ENCODE results near the gene ARHGEF12.

ARHGEF12 gene

DNA sequence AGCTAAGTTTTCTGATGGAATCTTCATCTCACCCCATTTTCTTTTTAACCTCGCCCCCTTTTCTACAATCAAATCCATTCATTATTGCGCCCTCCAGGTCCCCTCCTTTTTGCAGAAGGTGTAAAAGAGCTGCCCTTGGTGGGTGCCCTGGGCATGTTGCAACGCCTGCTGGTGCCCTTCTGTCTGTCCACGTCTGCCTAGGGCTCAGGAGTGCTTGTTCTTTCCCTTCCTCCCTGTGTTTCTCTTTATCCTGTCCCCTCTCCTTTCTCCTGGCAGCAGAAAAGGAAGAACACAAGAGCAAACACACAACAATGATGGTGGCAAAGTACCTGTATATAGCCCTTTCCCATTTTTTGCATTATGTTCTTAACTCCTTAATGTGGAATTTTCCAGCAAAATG is 17.3 kb upstream of the ARHGEF12 start:
- no peak for DNase-seq

DNA sequence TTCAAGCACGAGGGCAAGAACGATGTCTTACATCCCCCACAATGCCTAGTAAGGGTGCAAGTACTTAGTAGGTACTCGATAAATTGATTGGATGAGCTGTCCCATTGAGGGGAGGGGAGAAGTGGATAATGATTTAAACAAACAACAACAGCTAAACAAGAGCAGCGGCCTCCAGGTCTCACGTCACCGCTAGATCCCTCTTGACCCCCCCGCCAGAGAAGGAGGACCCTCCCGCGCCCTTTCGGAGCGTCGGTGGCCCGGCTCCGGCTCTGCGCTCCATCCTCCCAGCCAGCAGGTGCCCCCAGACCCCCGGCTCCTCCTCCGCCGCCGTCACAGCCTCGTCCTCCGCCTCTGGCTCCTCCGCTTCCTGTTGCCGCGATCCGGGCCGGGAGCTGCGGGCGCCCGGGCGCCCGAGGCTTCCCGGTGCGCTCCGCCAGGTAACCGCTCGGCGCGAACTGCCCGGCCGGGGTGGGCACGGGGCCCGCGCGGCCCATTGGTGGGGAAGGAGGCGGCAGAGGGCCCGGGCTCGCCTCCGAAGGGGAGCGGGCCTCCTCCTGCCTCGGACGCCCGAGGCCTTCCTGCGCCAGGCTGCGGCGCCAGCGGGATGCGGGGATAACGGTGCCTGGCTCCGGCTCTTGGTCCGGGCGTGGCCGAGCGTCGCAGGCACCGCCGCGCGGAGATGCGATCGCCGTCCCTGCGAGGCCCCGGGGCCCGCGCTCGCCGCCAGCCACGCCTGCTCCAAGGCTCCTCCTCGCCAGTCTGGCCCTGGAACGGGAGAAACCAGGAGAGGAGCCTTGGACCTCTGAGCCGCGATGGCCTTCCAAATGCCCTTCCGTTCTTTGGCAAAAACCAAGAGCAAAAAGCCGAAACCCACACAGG is 11.0 kb upstream of the ARHGEF12 start, which contains the start of gene TLCD5:
Gene TLCD5 (plus strand): TSS at position 368 of the 879 bp plus-strand sequence. CDS start 2,143 bp downstream, outside the sequence.
- peak; percentile 77 for DNase-seq

DNA sequence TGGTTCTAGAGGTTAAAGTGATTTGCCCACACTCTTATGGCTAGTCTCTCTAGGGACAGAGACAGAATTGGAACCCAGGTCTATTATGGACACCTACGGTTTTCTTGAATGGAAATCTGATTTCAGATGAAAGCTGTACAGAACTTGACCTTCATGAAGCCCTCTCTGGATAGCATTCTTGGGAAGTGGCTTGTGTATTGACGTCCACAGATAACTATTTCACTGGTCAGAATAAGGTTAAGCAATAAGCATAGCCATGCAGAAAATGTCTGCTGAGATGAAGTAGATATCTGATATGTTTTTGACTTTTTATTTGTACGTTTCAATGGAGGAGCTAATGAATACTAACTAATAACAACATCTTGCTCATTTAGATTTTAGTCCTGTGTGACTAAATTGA is 10.0 kb upstream of the ARHGEF12 start:
- no peak for DNase-seq

DNA sequence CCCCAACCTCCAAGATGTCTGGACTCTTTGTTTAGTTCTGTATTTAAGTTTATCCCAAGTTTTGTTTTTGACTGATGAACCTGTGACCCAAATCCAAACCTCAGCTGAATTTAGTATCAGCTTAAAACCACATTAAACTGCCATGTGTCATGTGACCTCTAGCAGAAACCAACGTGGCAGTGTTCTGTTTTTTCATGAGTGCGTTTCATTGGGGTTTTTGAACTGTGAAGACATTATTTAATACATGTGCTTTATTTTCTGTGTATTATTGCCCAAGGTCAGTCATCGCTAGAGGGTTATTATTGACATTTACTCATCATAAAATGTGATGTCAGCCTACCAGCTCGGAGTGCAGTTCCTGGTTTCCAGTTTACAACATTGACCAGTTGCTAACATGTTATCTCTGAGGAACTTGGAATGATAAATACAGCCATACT is 9.3 kb upstream of the ARHGEF12 start:
- DNase-seq = no peak

DNA sequence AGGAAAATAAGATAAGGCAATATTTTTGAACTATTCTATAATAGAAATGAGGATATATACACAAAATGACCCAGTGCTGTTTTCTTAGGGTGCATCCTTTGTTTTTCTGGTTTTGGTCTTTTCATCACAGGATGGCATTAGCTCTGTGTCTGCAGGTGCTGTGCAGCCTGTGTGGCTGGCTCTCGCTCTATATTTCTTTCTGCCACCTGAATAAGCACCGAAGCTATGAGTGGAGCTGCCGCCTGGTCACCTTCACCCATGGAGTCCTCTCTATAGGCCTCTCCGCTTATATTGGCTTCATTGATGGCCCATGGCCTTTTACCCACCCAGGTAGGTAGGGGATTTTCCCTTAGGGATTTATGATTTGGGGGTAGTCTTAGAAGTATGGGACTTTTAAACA is 8.9 kb upstream of the ARHGEF12 start:
- no peak for DNase-seq

DNA sequence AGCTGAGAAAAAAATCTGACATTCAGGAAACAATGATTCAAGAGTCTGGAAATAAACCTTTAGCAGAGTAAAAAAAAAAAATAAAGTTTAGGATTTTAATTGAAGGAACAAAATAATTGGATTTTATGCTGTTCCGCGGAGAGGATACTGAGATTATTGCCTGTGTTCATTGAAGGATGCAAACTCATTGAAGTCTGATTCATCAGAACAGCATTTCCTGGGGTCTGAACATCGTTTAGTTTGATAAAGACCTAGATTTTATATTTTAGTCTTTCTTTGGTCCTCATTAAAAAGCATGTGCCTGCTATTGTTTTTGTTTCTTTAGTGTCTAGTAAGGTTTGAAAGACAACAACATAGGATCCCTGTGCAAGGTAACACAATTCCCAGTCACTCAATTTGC is 6.7 kb upstream of the ARHGEF12 start:
- DNase-seq = no peak

DNA sequence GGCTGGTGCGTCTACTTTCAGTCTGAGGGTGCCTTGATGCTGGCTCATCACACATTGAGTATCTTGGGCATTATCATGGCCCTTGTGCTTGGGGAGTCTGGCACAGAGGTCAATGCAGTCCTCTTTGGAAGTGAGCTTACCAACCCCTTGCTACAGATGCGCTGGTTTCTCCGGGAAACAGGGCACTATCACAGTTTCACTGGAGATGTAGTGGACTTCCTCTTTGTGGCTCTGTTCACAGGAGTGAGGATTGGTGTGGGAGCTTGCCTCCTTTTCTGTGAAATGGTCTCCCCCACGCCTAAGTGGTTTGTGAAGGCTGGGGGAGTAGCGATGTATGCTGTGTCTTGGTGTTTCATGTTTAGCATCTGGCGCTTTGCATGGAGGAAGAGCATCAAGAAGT is 6.2 kb upstream of the ARHGEF12 start:
- DNase-seq = no peak

DNA sequence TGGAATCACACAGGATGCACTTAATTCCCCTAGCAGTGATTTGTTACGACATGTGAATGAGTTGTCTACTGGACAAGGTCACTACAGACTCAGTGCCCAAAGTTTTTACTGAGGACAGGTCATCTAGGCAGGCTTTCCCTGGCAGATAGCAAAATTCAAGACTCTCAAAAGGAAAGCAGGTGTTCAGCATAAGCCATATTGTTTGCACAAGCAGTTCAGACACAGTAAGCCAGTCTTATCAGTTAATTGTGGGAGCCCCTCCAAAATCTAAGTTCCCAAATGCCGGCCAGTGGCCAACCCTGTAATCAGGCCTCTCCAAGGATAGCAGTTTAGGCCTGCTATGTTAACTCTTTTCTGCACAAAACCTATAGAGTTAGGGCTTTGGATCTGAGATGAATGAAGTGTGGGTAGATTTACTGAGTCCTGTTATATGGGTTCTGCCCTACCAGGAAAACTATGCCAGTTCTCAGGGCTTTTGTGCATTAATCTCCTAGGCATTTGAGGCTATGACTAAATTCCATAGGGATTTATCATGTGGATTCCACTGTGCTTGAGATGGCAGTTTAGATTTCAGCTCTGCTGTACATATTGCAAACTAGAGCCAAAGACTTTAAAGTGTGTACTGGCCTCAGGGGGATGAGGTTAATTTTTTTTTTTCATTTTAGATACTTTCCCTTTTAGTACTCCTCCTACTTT is 4.8 kb upstream of the ARHGEF12 start:
- no peak for DNase-seq

DNA sequence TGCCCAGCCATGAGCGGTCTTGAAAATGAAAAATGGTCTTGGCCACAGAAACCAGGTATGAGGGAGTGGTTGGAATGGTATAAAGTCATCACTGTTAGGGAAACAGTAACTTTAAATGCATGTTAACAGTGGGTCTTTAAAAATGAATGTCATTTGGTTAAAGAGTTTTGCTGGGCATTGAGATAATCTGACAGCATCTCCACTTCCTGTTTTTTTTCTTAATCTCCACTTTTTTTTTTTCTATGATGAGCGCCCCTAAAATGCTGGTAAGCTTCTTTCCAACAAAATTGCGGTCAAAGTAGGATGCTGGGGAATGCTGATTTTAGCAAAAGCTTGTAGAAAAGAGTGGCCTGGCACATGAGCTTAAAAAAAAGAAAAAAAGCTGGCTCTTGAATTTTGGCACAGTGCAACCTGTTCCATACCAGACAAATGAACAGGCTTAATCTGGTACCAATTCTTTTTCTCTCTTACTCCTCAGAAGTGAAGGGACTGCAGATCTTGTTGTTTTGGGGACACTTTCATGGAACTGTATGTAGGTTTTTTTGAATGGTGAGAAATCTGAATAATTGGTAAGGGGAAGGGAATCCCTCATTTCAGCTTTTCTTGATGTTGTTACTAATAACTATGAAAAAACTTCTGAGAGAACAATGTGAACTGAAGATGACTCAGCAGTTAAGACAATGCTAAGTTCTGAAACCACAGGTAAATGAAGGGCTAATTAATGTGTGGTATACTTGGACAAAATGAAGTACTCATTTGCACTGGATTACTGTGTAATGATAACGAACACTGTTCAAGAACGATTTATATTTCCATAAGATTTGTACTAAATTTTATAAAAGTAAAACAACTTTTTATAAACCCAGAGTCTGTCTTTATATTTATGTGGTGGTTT is 3.1 kb upstream of the ARHGEF12 start:
- DNase-seq = no peak

DNA sequence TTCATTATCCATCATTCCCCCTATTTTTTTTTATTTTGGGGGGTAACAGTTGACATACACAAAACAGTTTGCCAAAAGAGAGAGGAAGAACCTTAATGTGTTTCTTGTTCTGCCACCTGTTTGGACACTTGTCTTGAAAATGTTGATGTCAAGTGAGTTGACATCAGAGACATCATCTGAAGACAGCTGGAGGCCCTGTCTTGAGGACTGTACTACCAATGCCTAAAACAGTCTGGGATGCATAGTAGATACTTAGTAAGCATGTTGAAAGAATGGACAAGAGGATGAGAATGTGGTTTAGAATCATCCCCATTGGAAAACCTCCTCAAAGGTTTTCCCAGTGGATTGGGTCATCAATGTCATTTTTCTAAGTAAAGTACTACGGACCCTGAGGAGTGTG is 2.4 kb upstream of the ARHGEF12 start:
- DNase-seq = no peak

DNA sequence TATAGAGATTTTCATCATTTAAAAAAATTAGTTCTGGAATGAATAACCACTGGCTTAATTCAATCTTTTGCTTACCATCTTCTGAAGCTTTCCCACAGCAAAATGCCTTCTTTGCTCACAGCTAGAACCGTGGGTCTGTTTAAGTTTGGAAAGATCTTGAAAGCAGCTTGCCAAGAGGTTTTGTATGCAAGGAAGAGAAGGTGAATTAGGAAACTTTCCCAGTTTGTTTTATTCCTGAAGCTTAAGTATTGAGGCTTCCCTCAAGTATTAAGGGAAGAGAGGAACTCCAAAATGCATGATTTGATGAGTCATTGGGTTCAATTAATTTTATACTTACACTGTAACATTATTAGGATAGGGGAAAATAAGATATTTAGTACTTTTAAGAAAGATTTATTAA is 1.9 kb upstream of the ARHGEF12 start:
- no peak for DNase-seq

DNA sequence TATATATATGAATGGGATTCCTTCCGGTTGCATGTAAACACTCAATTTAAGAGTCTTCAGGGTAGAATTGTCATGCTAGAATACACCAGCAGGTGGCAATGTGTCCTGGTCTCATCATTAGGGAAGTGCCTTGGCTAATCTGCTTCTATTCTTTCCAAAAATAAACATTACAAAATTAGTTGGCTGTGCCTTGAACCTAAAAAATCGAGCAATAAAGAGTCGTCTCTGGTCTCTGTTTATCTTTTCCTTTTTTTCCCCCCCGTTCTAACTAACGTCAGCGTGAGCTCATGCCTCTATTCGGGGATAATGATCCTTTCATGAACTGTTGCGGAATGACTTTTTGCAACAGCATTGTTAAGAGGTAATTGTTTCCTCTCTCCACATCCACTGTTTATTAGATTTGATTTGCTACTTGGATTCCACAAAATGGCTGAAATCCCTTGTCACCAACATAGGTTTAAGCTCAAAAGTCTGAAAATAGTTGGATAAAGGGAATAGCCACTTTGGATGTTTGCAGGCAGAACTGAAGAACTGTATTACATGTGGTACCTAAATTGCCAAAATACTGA is 1.2 kb upstream of the ARHGEF12 start:
- peak; percentile 89 for DNase-seq

DNA sequence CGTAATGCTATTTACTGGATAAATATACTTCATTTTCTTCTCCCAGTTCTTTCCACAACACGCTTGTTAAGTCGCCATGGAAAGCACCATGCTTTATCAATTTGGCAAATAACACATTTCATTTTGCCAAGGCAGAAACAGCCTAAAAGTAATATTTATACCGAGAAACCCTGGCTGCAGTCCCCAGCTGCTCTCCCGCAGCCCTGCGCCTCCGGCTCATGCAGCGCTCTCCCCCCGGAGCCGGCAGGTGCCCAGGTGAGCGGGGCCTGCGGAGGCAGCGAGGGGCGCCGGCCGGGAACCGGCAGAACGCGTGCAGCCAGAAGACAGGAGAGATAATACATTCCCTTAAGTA is 681 bp upstream of the ARHGEF12 start:
- peak; percentile 64 for DNase-seq

DNA sequence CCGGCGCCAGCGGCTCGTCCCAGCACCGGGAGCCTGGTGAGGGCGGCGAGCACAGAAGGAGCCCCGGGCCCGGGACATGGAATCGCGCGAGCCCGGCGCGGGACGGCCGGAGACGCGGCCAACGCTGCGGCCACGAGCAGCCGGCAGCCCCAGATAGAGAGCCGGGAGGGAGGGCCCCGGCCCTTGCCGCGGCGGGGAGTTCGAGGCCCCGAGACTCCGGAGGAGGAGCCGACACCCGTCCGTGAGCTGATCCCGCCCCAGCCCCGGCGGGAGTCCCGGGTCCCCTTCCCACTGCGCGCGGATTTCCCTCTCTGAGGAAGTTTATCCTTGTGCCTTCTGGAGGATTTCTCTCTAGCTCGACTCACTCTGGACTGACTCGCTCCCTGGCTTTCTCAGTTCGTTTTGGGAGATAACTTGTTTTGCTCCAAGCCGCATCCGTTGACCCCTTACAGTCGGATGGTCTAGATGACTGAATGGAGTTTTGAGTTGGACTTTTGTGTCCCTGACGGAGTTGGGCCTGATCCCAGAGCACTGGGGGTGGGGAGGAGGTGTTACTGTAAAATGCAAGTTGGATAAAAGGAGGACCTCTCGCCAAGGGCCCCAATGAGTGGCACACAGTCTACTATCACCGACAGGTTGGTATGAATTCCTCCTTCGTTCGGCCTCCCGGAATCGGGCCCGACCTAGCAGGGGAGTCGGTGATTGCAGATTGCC is 585 bp downstream of the ARHGEF12 start:
- no peak for DNase-seq

DNA sequence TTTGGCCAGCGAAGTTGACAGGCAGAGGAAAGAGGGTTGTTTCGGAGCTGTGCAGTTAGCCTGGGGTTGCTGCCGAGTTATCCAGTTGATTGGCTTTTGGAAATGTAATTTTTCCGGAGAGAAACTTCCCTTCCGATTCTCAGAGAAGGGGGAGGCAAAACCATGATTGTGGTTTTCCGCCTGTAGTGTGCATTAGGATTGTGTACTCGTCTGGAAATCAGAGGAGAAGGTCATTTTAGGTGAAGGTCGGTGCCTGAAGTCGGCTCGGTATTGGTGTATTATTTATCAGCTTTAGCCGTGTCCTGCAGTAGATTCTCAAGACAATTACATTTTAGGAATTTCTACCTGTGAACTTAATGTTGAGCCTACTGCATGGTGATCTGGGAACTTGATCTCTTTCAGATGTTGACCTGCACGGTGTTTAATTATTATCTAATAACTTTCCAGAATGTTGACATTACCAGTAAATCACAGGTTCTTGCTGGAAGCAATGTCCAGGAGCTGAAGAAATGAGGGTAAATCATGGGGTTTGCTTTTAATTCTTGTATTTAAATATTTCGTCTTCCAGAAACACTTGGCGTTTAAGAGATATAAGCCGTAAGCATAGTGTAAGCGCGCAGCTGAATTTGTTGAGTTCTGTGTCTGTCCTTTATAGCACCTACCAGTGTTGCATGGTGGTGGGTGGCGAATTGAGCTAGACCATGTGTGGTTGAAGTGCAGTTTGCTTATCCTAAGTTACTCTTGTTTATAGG is 1.3 kb downstream of the ARHGEF12 start:
- no peak for DNase-seq

DNA sequence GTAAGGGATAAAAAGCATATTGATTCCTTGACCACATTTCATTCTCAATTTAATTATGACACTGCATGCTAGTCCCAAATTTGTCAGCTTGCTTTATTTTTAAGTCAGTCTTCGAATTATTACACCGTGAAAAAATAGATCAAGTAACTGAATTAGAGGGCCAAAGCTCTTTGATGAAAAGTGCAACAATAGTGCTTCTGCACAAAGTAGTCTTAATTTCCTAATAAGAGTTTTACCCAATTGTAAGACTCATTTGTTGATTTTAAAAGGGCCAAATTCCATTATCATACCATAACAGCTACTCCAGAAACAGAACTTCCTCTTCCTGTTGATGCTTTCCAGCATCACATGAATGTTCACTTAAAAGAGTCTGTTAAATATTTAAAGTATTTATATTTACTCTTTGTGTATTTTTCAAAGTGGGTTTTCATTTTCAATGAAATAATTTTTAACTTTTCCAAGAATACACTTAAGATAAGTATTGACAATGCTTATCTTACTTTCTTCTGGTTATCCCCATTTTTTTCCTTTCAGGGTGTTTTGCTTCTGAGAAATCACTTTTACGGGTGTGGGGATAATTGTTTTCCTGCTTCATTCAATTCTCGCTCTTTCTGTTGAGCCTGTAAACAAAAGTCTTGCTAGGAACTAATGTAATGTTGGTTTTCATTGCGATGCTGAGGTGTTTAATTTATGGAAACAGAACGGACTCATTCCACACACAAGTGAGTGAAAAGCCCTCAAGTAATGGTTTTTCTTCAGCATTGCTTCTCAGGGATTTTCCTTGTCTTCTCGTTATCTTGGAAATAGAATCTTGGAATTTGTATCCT is 2.1 kb downstream of the ARHGEF12 start:
- no peak for DNase-seq

DNA sequence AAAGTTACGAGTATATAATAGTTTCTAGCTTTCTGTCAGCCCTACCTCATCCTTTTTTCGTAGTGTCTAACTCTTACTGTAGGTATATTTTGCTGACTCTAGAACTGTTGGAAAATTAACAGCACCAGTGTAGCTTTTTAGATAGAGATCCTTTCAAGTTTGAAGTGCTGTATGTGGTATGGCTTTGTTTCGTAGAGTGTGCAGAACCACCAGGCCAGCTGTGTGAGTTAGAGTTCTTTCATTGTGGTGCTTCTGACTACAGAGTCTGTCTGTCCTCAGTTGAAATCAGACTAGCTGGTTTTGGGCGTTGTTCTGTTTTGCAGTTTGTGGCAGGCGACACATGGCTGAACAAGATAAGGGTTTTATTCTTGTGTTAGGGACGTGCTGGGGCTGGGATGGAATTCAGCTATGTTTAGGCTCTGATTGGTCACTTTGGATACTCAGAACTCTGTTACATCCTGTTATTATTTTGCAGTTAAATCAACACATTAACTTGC is 3.2 kb downstream of the ARHGEF12 start:
- no peak for DNase-seq

DNA sequence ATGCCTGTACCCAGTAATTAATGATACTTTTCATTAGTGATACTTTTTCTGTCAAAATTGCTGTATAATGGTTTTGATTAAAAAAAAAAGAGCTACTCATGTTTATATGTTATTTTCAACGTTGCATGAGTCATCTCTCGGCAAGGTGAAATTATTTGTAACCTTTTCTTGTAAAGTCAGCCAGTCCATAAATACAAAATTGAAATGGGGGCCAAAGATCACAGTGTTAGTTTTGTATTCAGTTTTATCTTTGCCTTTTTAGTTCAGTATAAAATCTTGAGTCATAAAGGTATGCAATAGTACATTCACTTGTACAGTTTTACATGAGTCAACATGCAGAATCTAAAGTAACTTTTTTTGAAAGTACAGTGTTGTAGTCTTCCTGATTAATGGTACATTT is 4.3 kb downstream of the ARHGEF12 start:
- DNase-seq = no peak

DNA sequence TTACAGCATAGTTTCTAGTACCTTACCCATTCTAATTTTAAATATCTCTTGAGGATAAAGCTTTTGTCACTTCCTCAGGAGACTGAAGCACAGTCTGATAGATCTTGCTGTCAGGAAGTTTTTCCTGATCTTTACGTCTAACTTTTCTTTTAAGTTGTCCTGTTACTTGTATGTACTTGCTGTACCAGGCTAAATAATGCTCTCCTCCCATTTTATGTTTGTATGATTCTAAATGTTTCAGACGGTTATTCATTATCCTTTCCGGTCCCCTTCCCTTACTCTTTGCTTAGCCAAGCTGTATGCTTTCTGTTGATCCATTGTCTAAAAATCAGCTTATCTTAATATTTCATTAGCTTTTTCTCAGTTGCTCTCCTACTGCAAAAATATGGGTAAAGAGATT is 6.0 kb downstream of the ARHGEF12 start:
- no peak for DNase-seq

DNA sequence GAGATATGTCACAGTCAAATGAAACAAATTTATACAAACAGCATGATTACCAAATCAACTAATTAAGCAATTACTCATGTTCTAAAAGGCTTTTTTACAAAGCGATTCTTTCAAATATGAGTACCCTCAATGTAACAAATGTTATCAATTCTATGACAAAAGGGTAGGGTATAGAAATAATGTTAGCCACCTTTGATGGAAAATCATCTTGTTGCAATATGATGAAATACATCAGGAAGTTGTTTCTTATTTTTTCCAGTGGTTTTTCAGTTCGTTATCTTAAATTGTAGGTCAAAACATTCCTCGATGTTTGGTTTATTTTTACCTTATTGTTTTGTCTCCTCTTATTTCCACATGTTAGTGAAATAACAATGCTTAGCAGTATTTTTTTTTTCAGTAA is 6.5 kb downstream of the ARHGEF12 start:
- no peak for DNase-seq
